Upper lobe of left lung (tissue), 4 donors: ENCODE data around the gene SLC18A2.

Source experiments
- CTCF ChIP-seq, 6 experiments: fragments of 450-650 bp in 4 of 6; fragments of 200-600 bp in 2 of 6; sonication (generic) in 2 of 6; IDR thresholded peaks; one replicate each; pipeline ENCODE4 v1.5.1; 2016 to 2019; ENCODE audit warnings: antibody characterized with exemption in 6 of 6
- POLR2A ChIP-seq, 4 donors: fragments of 450-650 bp; IDR thresholded peaks; one replicate each; pipeline ENCODE4 v1.5.1; 2016 to 2017; ENCODE audit warnings: antibody characterized with exemption in 4 of 4, mild to moderate bottlenecking in 2 of 4

GRCh38 chr10:117324367-117324766 lies 83.5 kb downstream of the SLC18A2 start:
- TF ChIP-seq CTCF (IDR thresholded peaks at IDR 0.05) (no peak), POLR2A (IDR thresholded peaks at IDR 0.05) (no peak)
